Transverse colon (tissue), 4 donors: ENCODE data around the gene VSIG2. TPM values are rescaled to one million over a fixed set of nuclear protein-coding genes. Genes with fewer than 3 reads are reported as not detected.

Source experiments
- DNase-seq: peaks from one replicate; pipeline ENCODE4 v3.0.0-alpha.2; 2019
- H3K27ac ChIP-seq, 4 donors: fragments of 200-600 bp; sonication (generic); 2 replicates each; pipeline ENCODE4 v1.5.1; 2016 to 2018; ENCODE audit warnings: inconsistent platforms in 4 of 4
- H3K27me3 ChIP-seq: fragments of 200-600 bp; sonication (generic); 2 replicates; pipeline ENCODE4 v1.5.1; 2017; ENCODE audit warnings: inconsistent platforms
- H3K36me3 ChIP-seq, 4 donors: fragments of 200-600 bp; sonication (generic); 2 replicates each; pipeline ENCODE4 v1.5.1; 2017 to 2019; ENCODE audit warnings: inconsistent platforms in 4 of 4
- H3K4me1 ChIP-seq, 4 donors: fragments of 200-600 bp; sonication (generic); 2 replicates each; pipeline ENCODE4 v1.5.1; 2017 to 2020; ENCODE audit warnings: inconsistent platforms in 4 of 4
- H3K4me3 ChIP-seq, 4 donors: fragments of 200-600 bp; sonication (generic); 1 replicate in 1 of 4; 2 replicates in 3 of 4; pipeline versions ENCODE4 v1.5.1 to v1.6.1; 2017 to 2019; ENCODE audit warnings: inconsistent platforms in 4 of 4
- H3K9me3 ChIP-seq, 2 donors: fragments of 200-600 bp; sonication (generic); 2 replicates each; pipeline ENCODE4 v1.5.1; 2017 to 2019; ENCODE audit warnings: inconsistent platforms in 2 of 2
- CTCF ChIP-seq, 5 experiments: fragments of 200-600 bp in 3 of 5; fragments of 450-650 bp in 2 of 5; sonication (generic) in 3 of 5; IDR thresholded peaks; 1 replicate in 2 of 5; 2 replicates in 3 of 5; pipeline ENCODE4 v1.5.1; 2016 to 2017; ENCODE audit warnings: antibody characterized with exemption in 5 of 5, inconsistent platforms in 3 of 5, mild to moderate bottlenecking in 2 of 5, moderate library complexity in 1 of 5
- EP300 ChIP-seq: sonication (generic); formaldehyde crosslinking; IDR thresholded peaks from one replicate; pipeline ENCODE4 v1.6.1; 2017; ENCODE audit warnings: antibody characterized with exemption, low read depth
- POLR2A ChIP-seq: fragments of 450-650 bp; IDR thresholded peaks from one replicate; pipeline ENCODE4 v1.6.1; 2016; ENCODE audit warnings: antibody characterized with exemption, mild to moderate bottlenecking, moderate library complexity
- POLR2AphosphoS5 ChIP-seq, 3 donors: sonication (generic); formaldehyde crosslinking; IDR thresholded peaks; one replicate each; pipeline ENCODE4 v1.6.1; 2016; ENCODE audit warnings: antibody characterized with exemption in 3 of 3
- WGBS, 2 donors: methylation state at CpG; one replicate each; pipeline ENCODE4 v1.1.5; 2018; ENCODE audit warnings: low coverage in 1 of 2; 5-methylcytosine and 5-hydroxymethylcytosine counted together
- in situ Hi-C, 4 donors: fragments of 200-750 bp; cut with MboI; loops; one replicate each; pipeline versions ENCODE4 v1.15.0 to v1.15.1; 2017; ENCODE audit warnings: low sequenced_read_pairs in 3 of 4, low pct_ligation_motif_present in 1 of 4, low pct_unique_long_range_greater_than_20kb in 1 of 4
- intact Hi-C: fragments of 100-400 bp; cut with DNase I; formaldehyde crosslinking; loops from one replicate; pipeline ENCODE4 v1.15.1; 2023; ENCODE audit warnings: low total_unique reads
- total RNA-seq, 4 donors: library from RNA; depleted of rRNA; stranded (reverse); fragments of >200 nt; gene quantifications; one replicate each; pipeline ENCODE4 v1.1.0, GENCODE V29; 2016

The VSIG2 gene
- total RNA-seq, 4 donors from 2014 or later: 91.3 to 160 (median 108) TPM

GRCh38 chr11:124766156-124766555 is 14.1 kb upstream of the VSIG2 start:
- intact Hi-C loops: no loop called here
- H3K9me3 ChIP-seq: no peaks in the 10 kb centered on the region
- no peak for DNase-seq
- peaks cover 0 to 10% (median 0%) of the 10 kb centered on the region in 4 donors for H3K36me3 ChIP-seq
- WGBS, 2 donors: 80 to 98% methylated on average over 1 to 2 of the region's 2 CpGs
- no peak overlapping the region for H3K27ac ChIP-seq
- no peak overlapping the region for H3K4me3 ChIP-seq
- peaks cover 19% of the 10 kb centered on the region for H3K27me3 ChIP-seq
- in situ Hi-C loops: loop anchor here in 2 of 4 donors (10.0 to 25.0 kb wide), 3 partner anchors 69 to 104 kb away; partner anchors contain the start of genes SIAE (in 1 of the 2) and SPA17 (in 1 of the 2)
- TF ChIP-seq POLR2A: no peak
- TF ChIP-seq POLR2AphosphoS5 (IDR thresholded peaks at IDR 0.05): no peak
- no peak for TF ChIP-seq CTCF (IDR thresholded peaks at IDR 0.05)
- TF ChIP-seq EP300: no peak
- peaks cover 0 to 34% (median 19%) of the 10 kb centered on the region in 4 donors for H3K4me1 ChIP-seq

GRCh38 chr11:124763156-124763947 is 11.3 kb upstream of the VSIG2 start:
- Histone ChIP-seq H3K36me3 (peaks cover 0 to 10% (median 0%) of the 10 kb centered on the region in 4 donors), H3K27me3 (peaks cover 46% of the 10 kb centered on the region), H3K27ac (peak overlapping the region; percentile 83 to 87 (median 86)), H3K4me1 (peaks cover 10 to 47% (median 34%) of the 10 kb centered on the region in 4 donors), H3K9me3 (no peaks in the 10 kb centered on the region), H3K4me3 (peak overlapping the region; percentile 42 to 66 (median 54))
- intact Hi-C loops (loop anchor here (2.0 to 5.0 kb wide), 2 partner anchors 74 to 91 kb away; partner anchors contain the start of genes SIAE and SPA17), in situ Hi-C loops (loop anchor here (5.0 to 25.0 kb wide), 4 partner anchors 71 to 101 kb away; partner anchors contain the start of genes SIAE (in 3 of the 4) and SPA17 (in 3 of the 4))
- TF ChIP-seq POLR2AphosphoS5 (IDR thresholded peaks at IDR 0.05): no peak
- TF ChIP-seq CTCF (IDR thresholded peaks at IDR 0.05): peak; percentile 75 to 84 (median 80)
- no peak for TF ChIP-seq POLR2A
- TF ChIP-seq EP300: no peak
- DNase-seq: peak; percentile 91
- 7 to 8% methylated on average over 4 to 21 of the region's 21 CpGs for WGBS, 2 donors

- 1% methylated on average over 24 of the region's 45 CpGs; no CpG with 5 or more reads in 1 of the 2 donors for WGBS, 2 donors
- Histone ChIP-seq H3K27ac (peak overlapping the region; percentile 83 to 87 (median 86)), H3K4me1 (peaks cover 10 to 52% (median 35%) of the 10 kb centered on the region in 4 donors), H3K9me3 (no peaks in the 10 kb centered on the region), H3K27me3 (peaks cover 51% of the 10 kb centered on the region), H3K4me3 (peak overlapping the region; percentile 42 to 66 (median 54)), H3K36me3 (peaks cover 0 to 9% (median 0%) of the 10 kb centered on the region in 4 donors)
- in situ Hi-C loops: loop anchor here (5.0 to 25.0 kb wide), 4 partner anchors 72 to 100 kb away; partner anchors contain the start of genes SIAE (in 3 of the 4) and SPA17 (in 3 of the 4)
- no peak for TF ChIP-seq EP300
- no peak for TF ChIP-seq POLR2AphosphoS5 (IDR thresholded peaks at IDR 0.05)
- TF ChIP-seq POLR2A: no peak
- no peak for TF ChIP-seq CTCF (IDR thresholded peaks at IDR 0.05)
- intact Hi-C loops: loop anchor here (2.0 to 5.0 kb wide), 2 partner anchors 75 to 90 kb away; partner anchors contain the start of genes SIAE and SPA17
- DNase-seq: peak; percentile 19
Measured at GRCh38 chr11:124762624-124763155, 10.6 kb upstream of the VSIG2 start.
